GM12865 (cell line): Measurements from ENCODE around the gene EPHA2.

ENCODE experiments used
- DNase-seq: peaks from one replicate; pipeline ENCODE4 v3.0.0; 2010; ENCODE audit warnings: low read depth
- H3K4me3 ChIP-seq: 2 replicates; pipeline ENCODE4 v1.5.1; 2011; ENCODE audit warnings: mild to moderate bottlenecking, low read depth, low read length, control low read depth
- CTCF ChIP-seq: IDR thresholded peaks from 2 replicates; pipeline ENCODE4 v1.5.1; 2011; ENCODE audit warnings: low read length, control low read depth, low read depth, inconsistent platforms; ENCODE audit not compliant: insufficient read depth; ENCODE audit errors: missing control alignments

The EPHA2 gene

GRCh38 chr1:16083486-16083885 lies 72.4 kb downstream of the EPHA2 start:
- TF ChIP-seq CTCF: no peak
- DNase-seq: no peak
- H3K4me3 ChIP-seq: no peak overlapping the region

GRCh38 chr1:16082283-16083038 lies 73.4 kb downstream of the EPHA2 start:
- TF ChIP-seq CTCF: peak; percentile 87
- peak; percentile 65 for DNase-seq
- H3K4me3 ChIP-seq: no peak overlapping the region

- TF ChIP-seq CTCF: no peak
- DNase-seq: no peak
Measured at GRCh38 chr1:16081636-16082035, 74.2 kb downstream of the EPHA2 start.

GRCh38 chr1:16080422-16081150 lies 75.3 kb downstream of the EPHA2 start:
- no peak overlapping the region for H3K4me3 ChIP-seq
- no peak for DNase-seq
- no peak for TF ChIP-seq CTCF

More at GRCh38 chr1:16081636-16082035, 74.2 kb downstream of the EPHA2 start:
- no peak overlapping the region for H3K4me3 ChIP-seq

GRCh38 chr1:16078925-16079656 lies 76.8 kb downstream of the EPHA2 start:
- H3K4me3 ChIP-seq: no peak overlapping the region
- DNase-seq: peak; percentile 81
- TF ChIP-seq CTCF: peak; percentile 94

- no peak for DNase-seq
- TF ChIP-seq CTCF: no peak
- no peak overlapping the region for H3K4me3 ChIP-seq
Measured at GRCh38 chr1:16077406-16078245, 78.2 kb downstream of the EPHA2 start.
